ENCODE results near the gene SKAP1.
"Not testable (repeated sequence)": the region's sequence is repeated elsewhere in the genome, so short reads cannot be mapped to it uniquely, and the experiment has no call there.

SKAP1 gene

GRCh38 chr17:48429638-48430586 lies at the start of gene SKAP1:
Gene SKAP1 (minus strand): TSS chr17:48430214.
- DNase-seq = peak; percentile 64

DNA sequence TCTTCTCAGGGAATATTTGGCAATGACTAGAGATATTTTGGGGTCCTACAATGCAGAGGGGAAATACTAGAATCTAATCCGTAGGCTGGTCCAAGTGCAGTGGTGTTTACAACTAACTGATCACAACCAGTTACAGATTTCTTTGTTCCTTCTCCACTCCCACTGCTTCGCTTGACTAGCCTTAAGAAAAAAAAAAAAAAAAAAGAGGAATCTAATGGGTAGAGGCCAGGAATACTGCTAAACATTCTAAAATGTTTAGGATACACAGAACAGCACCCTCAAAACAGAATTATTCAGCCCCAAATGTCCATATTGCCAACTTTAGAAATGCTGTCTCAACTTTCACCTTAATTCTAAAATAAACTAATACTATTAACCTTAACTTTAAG lies 49.0 kb upstream of the SKAP1 start:
- no peak for DNase-seq

DNA sequence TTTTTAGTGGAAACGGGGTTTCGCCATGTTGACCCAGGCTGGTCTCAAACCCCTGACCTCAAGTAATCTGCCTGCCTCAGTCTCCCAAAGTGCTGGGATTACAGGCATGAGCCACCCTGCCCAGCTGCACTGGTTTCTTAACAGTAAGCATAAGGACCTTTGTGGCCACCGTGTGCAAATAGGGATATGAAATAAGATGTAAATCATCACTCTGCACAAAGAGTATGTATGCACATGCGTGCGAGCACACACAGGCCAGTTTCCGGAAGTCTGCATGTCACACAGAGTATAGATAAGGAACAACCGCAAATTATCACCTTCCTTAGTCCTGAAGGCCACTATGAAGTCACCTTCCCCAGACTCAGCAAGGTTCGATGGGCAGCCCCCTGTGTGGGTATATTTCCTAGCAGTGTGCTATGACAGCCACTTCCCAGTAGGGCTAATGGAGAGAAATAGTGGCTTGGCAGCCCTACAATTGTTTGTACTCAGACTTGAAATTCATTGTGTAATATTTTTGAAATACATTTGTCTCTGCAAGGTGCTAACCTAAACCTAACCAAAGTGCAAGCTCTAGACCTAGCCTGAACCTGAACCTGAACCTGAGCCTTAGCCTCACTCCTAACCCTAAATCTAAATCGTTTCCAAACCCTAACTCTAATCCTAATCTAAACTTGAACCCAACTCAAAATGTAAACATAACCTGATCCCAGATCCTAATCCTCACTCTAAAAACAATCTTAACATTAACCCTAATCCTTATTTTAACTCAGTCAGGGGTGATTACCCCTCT lies 48.4 kb upstream of the SKAP1 start:
- DNase-seq = peak; percentile 8

- no peak for DNase-seq
Observed at GRCh38 chr17:48477221-48477620, 47.2 kb upstream of the SKAP1 start.

DNA sequence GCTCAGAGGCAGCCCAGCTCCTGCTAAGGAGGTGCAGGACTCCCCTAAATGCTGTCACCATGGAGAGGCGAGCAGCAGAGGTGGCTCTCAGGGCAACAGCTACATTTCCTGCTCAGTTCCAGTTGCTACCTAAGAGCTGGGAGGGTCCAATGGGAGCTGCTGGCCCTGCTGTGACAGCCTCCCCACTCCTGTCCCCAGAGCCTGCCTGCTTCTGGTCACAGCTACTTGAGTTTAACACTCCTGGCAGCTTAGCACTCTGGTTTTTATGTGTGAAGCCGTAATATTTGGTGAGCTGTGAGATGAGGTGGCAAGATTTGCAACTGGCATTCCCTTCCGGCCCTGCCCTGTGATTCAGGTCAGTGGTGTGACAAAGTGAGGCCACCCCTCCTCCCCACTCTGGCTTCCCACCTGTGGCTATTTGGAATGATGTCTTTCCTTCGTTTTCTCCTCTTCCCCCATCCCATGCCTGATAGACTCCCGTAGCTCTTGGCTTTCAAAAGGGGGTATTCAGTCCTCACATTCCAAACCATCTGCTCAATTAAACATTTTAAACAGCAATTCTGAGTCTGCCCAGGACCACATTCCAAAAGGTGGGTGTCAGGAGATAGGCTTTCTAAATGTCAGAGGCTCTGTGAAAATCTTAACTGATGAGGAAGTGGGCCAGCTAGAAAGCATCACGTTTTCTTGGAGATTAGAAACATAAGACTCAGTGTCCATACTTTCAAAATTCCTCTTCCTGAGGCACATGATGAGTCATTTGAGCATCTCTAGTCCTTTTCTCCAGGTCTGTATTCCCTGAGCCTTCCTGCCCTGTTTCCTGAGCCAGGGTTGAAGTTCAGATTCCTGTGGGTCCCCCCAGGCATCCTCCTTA lies 42.6 kb upstream of the SKAP1 start:
- DNase-seq = no peak

GRCh38 chr17:48471817-48472410 lies 41.9 kb upstream of the SKAP1 start:
- DNase-seq = no peak

DNA sequence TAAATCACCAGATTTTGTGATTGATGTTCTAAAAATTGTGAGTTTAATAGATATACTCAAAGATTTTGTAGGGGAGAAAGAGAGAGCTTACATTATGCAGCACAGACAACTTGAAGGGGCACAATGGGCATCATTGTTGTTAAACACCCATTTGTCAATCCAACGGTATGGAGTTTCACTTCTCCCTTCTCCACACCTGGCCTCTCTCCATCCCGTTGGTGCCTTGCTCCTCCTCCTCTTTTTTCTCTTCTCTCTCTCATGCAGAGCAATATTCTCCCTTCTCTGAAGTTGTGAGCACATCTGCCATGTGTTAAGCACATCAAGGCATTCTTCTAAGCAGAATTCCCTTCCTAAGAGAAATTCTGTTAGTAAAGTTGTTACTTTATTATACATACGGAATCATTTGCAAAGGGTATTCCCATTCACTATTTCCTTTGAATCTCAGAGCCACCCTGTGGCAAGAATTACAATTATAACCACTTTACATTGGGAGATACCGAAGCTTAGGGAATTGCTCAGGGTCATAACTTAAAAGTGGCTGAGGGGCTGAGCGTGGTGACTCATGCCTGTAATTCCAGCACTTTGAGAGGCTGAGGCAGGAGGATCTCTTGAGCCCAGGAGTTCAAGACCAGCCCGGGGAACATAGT lies 40.5 kb upstream of the SKAP1 start:
- no peak for DNase-seq

- no peak for DNase-seq
Observed at GRCh38 chr17:48469227-48469626, 39.2 kb upstream of the SKAP1 start.

DNA sequence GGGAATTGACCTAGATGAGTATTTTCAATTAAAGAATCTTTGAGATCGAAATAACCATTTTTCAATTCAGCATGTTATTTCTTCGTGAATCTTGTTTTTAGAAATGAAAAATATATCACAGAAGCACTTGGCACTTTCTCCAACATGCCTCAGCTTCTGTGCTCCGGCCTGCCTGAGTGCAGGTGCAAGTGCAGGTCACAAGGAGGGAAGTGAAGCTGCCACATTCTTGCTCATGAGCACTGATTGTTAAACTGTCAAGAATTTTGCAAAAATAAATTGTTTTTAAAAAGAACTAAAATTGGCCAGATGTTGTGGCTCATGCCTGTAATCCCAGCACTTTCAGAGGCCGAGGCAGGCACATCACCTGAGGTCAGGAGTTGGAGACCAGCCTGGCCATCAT lies 38.3 kb upstream of the SKAP1 start:
- DNase-seq = no peak

GRCh38 chr17:48465884-48466283 lies 35.9 kb upstream of the SKAP1 start:
- no peak for DNase-seq

- no peak for DNase-seq
Observed at GRCh38 chr17:48463526-48463925, 33.5 kb upstream of the SKAP1 start.

DNA sequence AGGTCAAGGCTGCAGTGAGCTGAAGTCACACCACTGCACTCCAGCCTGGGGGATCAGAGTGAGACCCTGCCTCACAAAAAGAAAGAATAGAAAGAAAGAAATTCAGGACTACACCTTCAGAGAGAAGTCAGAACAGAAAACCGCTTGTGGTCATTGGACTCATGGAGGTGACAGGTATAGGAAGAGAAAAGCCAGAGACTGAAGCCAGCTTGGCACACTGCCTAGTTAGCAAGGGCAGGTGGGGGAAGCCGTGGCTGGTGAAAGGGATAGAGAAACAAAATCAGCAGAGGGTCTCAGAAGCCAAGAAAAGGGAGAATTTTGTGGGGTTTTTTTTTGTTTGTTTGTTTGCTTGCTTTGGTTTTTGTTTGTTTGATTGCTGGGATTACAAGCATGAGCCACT lies 32.9 kb upstream of the SKAP1 start:
- no peak for DNase-seq

DNA sequence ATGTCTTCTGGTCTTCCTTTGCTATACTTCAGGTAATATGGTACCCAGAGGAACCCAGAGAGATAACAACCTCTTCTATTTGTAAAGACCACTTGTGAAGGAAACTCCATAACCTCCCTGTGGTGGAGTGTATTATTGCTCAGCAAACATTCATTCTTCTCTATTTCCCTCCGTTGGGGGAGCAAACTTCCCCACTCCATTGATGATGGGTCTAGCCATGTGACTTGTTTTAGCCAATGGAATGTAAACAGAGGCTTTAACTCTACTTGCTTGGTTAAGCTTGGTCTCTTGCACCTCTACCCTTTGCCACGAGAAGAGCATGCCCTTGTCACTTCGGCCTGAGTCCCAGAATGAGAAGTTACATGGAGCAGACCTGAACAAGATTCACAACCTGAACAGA lies 30.0 kb upstream of the SKAP1 start:
- no peak for DNase-seq

DNA sequence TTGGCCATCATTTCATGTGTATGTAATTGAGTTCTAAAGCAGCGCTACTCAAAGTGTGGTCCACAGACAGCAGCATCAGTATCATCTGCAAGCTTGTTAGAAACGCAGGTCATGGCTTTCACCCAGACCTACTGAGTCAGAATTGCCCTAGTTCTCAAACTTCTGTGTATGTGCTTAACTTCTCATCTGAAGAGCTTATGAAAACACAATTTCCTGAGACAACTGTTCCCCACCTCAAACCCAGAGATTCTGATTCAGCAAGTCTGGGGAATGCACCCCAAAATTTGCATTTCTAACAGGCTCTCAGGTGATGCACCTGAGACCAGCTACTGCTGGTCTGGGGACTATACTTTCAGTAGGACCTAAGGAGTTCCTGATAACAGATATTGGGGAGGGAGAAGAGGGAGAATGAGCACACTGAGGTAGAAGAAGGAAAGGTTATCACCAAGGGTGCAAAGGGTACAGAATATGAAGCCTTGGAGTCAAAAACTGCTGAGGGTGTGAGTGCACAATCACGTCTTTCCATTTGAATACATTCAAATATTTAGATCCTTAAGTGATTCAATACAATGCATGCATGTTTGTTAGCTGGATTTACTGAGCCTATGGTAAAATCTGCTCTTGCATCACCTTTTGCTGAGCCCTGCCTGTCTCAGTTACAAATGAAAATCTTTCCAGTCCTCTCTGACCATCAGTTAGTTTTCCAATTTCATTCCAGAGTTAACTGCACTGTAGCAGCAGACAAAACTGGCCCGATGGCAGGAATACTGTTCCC lies 29.2 kb upstream of the SKAP1 start:
- no peak for DNase-seq

- DNase-seq = peak; percentile 65
Observed at GRCh38 chr17:48457080-48457836, 27.2 kb upstream of the SKAP1 start.

DNA sequence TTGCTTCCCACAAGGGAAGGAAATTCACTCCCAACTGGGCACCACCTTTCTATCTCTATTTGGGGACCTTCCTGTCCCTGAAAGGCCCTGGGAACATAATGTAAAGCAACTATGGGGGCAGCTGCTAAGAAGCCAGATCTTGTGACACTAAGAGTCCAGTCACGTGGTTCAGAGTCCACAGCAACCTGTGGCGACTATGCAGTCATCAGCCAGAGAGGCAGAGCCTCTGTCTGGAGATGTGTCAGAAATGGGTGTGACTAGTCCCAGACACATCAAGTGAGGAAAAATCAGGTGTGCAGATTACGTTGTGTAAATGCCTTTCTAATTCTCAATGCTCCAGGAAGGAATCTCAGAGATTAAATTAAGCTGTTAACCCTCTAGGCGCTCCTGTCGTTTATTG lies 26.6 kb upstream of the SKAP1 start:
- DNase-seq = no peak

DNA sequence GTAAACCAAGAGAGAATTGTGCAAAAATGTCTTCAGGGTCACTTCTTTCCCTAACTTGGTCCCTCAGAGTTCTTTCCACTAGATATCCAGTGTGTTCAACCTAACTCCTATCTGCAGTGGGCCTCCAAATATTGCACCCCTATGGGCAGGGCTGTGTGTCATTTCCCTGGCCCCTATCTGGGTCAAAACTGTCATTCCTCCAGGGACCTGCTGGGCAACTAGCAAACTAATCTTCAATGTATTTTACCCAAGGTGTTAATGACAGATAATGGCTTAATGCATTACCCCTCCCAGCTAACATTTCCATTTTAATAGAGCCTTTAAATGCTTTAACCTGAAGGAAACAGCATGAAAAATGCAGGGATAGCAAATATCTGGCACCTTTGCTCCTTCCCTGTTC lies 25.8 kb upstream of the SKAP1 start:
- no peak for DNase-seq

- DNase-seq = no peak
Observed at GRCh38 chr17:48453447-48453846, 23.4 kb upstream of the SKAP1 start.

DNA sequence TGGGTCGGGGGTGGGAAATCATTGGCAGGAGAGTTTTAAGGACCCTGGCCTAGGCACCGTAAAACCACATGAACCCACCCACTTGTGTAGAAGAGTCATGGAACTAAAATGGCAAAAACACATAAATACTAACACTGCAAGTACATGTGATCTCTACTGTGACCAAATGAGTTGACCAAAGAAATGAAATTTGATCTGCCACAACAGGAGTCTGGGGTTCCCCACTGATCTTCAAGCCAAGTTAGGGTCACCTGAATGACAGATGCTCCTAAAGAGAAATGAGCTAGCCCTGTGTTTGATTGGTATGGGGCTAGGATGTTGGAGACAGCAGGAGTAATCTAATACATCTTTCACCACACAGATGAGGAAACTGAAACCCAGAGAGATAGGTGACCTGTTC lies 21.5 kb upstream of the SKAP1 start:
- no peak for DNase-seq

DNA sequence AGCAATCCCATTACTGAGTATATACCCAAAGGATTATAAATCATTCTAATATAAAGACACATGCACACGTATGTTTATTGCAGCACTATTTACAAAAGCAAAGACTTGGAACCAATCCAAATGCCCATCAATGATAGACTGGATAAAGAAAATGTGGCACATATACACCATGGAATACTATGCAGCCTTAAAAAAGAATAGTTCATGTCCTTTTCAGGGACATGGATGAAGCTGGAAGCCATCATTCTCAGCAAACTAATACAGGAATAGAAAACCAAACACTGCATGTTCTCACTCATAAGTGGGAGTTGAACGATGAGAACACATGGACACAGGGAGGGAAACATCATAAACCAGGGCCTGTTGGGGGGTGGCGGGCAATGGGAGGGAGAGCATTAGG lies 19.3 kb upstream of the SKAP1 start:
- DNase-seq = not testable (repeated sequence)

DNA sequence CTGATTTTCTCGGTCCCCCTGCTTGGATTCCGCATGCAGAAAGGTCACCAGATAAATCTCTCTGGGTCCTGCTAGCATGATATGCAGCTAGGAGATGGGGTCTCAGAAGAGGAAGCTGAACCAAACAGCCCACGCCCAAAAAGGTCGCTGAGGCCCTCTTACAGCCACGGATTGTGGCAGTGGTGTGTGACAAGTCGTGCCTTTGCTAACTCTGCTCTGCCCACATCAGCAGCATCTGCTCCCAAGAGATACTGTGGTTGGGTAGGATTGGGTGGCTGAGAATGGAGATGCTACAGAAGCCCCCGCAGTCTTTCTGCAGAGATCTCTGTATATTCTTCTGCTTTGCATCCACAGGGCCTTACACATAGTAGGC lies 15.2 kb upstream of the SKAP1 start:
- no peak for DNase-seq
